ENCODE results near the gene TIMM29. TPM values are rescaled to one million over a fixed set of nuclear protein-coding genes. Genes with fewer than 3 reads are reported as not detected.

The TIMM29 gene
- total RNA-seq, 1 experiment from 2014 or later = 30.4 TPM

DNA sequence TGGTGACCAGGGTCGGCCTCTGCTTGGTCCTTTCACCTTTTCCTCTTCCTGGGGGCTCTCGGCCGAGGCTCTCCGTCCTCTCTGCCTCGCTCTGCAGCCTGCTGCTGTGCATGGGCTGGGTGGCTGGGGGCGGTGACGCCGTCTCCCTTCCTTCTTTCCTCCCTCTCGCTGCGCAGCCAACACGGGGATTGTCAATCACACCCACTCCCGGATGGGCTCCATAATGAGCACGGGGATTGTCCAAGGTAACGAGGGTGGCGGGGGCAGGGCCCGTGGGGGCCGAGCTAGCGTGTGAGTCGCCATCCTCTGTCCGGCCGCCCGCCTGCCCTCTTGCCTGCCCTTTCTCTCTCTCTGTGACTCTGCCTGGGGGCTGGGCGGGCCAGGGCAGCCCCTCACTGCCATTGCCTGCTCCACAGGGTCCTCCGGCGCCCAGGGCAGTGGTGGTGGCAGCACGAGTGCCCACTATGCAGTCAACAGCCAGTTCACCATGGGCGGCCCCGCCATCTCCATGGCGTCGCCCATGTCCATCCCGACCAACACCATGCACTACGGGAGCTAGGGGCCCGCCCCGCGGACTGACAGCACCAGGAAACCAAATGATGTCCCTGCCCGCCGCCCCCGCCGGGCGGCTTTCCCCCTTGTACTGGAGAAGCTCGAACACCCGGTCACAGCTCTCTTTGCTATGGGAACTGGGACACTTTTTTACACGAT, 7.3 kb upstream of the TIMM29 start:
- H3K4me3 ChIP-seq (ENCODE audit: low read depth, low read length) = no peak overlapping the region
- Mint-ChIP-seq H3K27ac (ENCODE audit: unreplicated experiment) (peak overlapping the region; percentile 19), H3K27me3 (ENCODE audit: insufficient read depth, unreplicated experiment) (no peaks in the 10 kb centered on the region), H3K4me3 (ENCODE audit: unreplicated experiment) (peak overlapping the region; percentile 23), H3K4me1 (ENCODE audit: low read depth, unreplicated experiment) (no peaks in the 10 kb centered on the region), H3K9me3 (ENCODE audit: unreplicated experiment) (no peaks in the 10 kb centered on the region), H3K36me3 (ENCODE audit: insufficient read depth, unreplicated experiment) (peaks cover 90% of the 10 kb centered on the region)
- intact Hi-C loops (cut with micrococcal nuclease; ENCODE audit: unreplicated experiment) = no loop called here
- H3K27me3 ChIP-seq (replicated peaks; ENCODE audit: control insufficient read depth, insufficient read depth, low read length) = no peaks in the 10 kb centered on the region
- CTCF ChIA-PET = no interaction called here
- no peaks in the 10 kb centered on the region for H3K4me1 ChIP-seq
- TF ChIP-seq, protein P1, sequence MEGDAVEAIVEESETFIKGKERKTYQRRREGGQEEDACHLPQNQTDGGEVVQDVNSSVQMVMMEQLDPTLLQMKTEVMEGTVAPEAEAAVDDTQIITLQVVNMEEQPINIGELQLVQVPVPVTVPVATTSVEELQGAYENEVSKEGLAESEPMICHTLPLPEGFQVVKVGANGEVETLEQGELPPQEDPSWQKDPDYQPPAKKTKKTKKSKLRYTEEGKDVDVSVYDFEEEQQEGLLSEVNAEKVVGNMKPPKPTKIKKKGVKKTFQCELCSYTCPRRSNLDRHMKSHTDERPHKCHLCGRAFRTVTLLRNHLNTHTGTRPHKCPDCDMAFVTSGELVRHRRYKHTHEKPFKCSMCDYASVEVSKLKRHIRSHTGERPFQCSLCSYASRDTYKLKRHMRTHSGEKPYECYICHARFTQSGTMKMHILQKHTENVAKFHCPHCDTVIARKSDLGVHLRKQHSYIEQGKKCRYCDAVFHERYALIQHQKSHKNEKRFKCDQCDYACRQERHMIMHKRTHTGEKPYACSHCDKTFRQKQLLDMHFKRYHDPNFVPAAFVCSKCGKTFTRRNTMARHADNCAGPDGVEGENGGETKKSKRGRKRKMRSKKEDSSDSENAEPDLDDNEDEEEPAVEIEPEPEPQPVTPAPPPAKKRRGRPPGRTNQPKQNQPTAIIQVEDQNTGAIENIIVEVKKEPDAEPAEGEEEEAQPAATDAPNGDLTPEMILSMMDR (IDR thresholded peaks at IDR 0.05; ENCODE audit: insufficient read depth in 1 of 2, low read depth in 1 of 2, low read length in 1 of 2, severe bottlenecking in 1 of 2, unreplicated experiment in 1 of 2) = no peak
- BruUV-seq (replicated peaks) = no TSS peak
- H3K36me3 ChIP-seq (ENCODE audit: control insufficient read depth, insufficient read depth, low read length) = peaks cover 4% of the 10 kb centered on the region
- POLR2A ChIA-PET = no interaction called here
- no peaks in the 10 kb centered on the region for H3K9me3 ChIP-seq
- DNase-seq = no peak

DNA sequence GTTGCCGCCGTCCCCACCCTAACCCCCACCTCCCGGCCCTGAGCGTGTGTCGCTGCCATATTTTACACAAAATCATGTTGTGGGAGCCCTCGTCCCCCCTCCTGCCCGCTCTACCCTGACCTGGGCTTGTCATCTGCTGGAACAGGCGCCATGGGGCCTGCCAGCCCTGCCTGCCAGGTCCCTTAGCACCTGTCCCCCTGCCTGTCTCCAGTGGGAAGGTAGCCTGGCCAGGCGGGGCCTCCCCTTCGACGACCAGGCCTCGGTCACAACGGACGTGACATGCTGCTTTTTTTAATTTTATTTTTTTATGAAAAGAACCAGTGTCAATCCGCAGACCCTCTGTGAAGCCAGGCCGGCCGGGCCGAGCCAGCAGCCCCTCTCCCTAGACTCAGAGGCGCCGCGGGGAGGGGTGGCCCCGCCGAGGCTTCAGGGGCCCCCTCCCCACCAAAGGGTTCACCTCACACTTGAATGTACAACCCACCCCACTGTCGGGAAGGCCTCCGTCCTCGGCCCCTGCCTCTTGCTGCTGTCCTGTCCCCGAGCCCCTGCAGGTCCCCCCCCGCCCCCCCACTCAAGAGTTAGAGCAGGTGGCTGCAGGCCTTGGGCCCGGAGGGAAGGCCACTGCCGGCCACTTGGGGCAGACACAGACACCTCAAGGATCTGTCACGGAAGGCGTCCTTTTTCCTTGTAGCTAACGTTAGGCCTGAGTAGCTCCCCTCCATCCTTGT, 6.5 kb upstream of the TIMM29 start:
- Histone ChIP-seq H3K27me3 (replicated peaks; ENCODE audit: control insufficient read depth, insufficient read depth, low read length) (no peaks in the 10 kb centered on the region), H3K9me3 (no peaks in the 10 kb centered on the region), H3K4me3 (ENCODE audit: low read depth, low read length) (no peak overlapping the region), H3K4me1 (no peaks in the 10 kb centered on the region), H3K36me3 (ENCODE audit: control insufficient read depth, insufficient read depth, low read length) (peaks cover 2% of the 10 kb centered on the region)
- POLR2A ChIA-PET = no interaction called here
- CTCF ChIA-PET = interaction anchor here (0.6 to 1.0 kb wide), 2 partner anchors 39 to 51 kb away, joined by 3 to 7 read pairs; partner anchors contain the start of gene CARM1
- BruUV-seq (replicated peaks) = TSS peak; percentile 54
- Mint-ChIP-seq H3K9me3 (ENCODE audit: unreplicated experiment) (no peaks in the 10 kb centered on the region), H3K27me3 (ENCODE audit: insufficient read depth, unreplicated experiment) (no peaks in the 10 kb centered on the region), H3K4me1 (ENCODE audit: low read depth, unreplicated experiment) (peaks cover under 1% of the 10 kb centered on the region), H3K36me3 (ENCODE audit: insufficient read depth, unreplicated experiment) (peaks cover 83% of the 10 kb centered on the region), H3K27ac (ENCODE audit: unreplicated experiment) (peak overlapping the region; percentile 76), H3K4me3 (ENCODE audit: unreplicated experiment) (peak overlapping the region; percentile 6)
- TF ChIP-seq, protein P1 (IDR thresholded peaks at IDR 0.05; ENCODE audit: insufficient read depth in 1 of 2, low read depth in 1 of 2, low read length in 1 of 2, severe bottlenecking in 1 of 2, unreplicated experiment in 1 of 2) = no peak
- intact Hi-C loops (cut with micrococcal nuclease; ENCODE audit: unreplicated experiment) = no loop called here
- DNase-seq = no peak

DNA sequence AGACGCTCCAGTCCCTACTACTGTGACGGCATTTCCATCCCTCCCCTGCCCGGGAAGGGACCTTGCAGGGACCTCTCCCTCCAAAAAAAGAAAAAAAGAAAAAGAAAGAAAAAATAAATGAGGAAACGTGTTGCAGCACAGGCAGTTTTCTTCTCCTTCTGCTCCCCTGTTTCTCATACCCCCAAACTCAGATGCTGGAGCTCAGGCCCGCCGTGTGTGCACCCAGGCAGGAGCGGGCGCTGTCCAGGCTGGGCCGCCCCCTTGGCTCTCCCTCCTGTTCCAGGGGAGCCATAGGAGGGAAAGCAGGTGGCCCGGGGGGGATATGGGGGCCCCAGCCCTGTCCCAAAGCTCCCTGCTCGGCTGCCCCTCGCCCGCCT, 6.0 kb upstream of the TIMM29 start:
- peaks cover 6% of the 10 kb centered on the region for H3K4me1 Mint-ChIP-seq (ENCODE audit: low read depth, unreplicated experiment)
- H3K27me3 Mint-ChIP-seq (ENCODE audit: insufficient read depth, unreplicated experiment) = no peaks in the 10 kb centered on the region
- H3K9me3 Mint-ChIP-seq (ENCODE audit: unreplicated experiment) = no peaks in the 10 kb centered on the region
- peak overlapping the region; percentile 76 for H3K27ac Mint-ChIP-seq (ENCODE audit: unreplicated experiment)
- TF ChIP-seq, protein P1 (IDR thresholded peaks at IDR 0.05; ENCODE audit: insufficient read depth in 1 of 2, low read depth in 1 of 2, low read length in 1 of 2, severe bottlenecking in 1 of 2, unreplicated experiment in 1 of 2) = no peak
- no peaks in the 10 kb centered on the region for H3K27me3 ChIP-seq (replicated peaks; ENCODE audit: control insufficient read depth, insufficient read depth, low read length)
- no peak for DNase-seq
- POLR2A ChIA-PET = no interaction called here
- peak overlapping the region; percentile 6 for H3K4me3 Mint-ChIP-seq (ENCODE audit: unreplicated experiment)
- peaks cover 83% of the 10 kb centered on the region for H3K36me3 Mint-ChIP-seq (ENCODE audit: insufficient read depth, unreplicated experiment)
- BruUV-seq (replicated peaks) = TSS peak; percentile 11
- intact Hi-C loops (cut with micrococcal nuclease; ENCODE audit: unreplicated experiment) = no loop called here
- no peak overlapping the region for H3K4me3 ChIP-seq (ENCODE audit: low read depth, low read length)
- CTCF ChIA-PET = interaction anchor here (0.6 to 1.0 kb wide), 2 partner anchors 39 to 51 kb away, joined by 3 to 7 read pairs; partner anchors contain the start of gene CARM1
- H3K36me3 ChIP-seq (ENCODE audit: control insufficient read depth, insufficient read depth, low read length) = peaks cover 2% of the 10 kb centered on the region
- H3K4me1 ChIP-seq = no peaks in the 10 kb centered on the region
- H3K9me3 ChIP-seq = no peaks in the 10 kb centered on the region
